ENCODE results near the gene LRSAM1. TPM values are rescaled to one million over a fixed set of nuclear protein-coding genes. Genes with fewer than 3 reads are reported as not detected.
A peak's percentile ranks its signal among the peaks of the same experiment; 100 is the strongest.

The LRSAM1 gene
- total and polyA plus RNA-seq, 9 of the 15 experiments (the other 6 are each of a cell fraction or from before 2014, with no cell fraction given): 0.07 to 16.2 (median 4.7) TPM

- Histone ChIP-seq H3K4me2 (ENCODE audit: insufficient read depth, low read length) (no peak overlapping the region), H2AFZ (ENCODE audit: low read depth, low read length) (no peak overlapping the region), H3K9me1 (ENCODE audit: control insufficient read depth, insufficient read depth, low read length) (no peaks in the 10 kb centered on the region), H3K79me2 (ENCODE audit: control insufficient read depth, insufficient read depth, low read length) (no peaks in the 10 kb centered on the region), H3K27ac (ENCODE audit: extremely low read depth, low read depth, low read length) (no peak overlapping the region), H3K4me3 (no peak overlapping the region), H3K4me1 (replicated peaks in 1 of 2; ENCODE audit: control insufficient read depth in 2 of 2, insufficient read depth in 2 of 2, low read length in 2 of 2) (peaks cover 7 to 51% of the 10 kb centered on the region in 2 experiments), H3K9me3 (replicated peaks; ENCODE audit: control insufficient read depth, insufficient read depth, low read depth, low read length) (no peaks in the 10 kb centered on the region), H3K27me3 (ENCODE audit: control insufficient read depth in 2 of 2, insufficient read depth in 2 of 2, low read length in 2 of 2) (no peaks in the 10 kb centered on the region), H4K20me1 (replicated peaks; ENCODE audit: control insufficient read depth, insufficient read depth, low read length) (no peaks in the 10 kb centered on the region; the same call in 1 of the 2 replicates), H3K36me3 (ENCODE audit: control insufficient read depth, insufficient read depth, low read length) (peaks cover 44% of the 10 kb centered on the region; the same call in 1 of the 3 replicates), H3K9ac (ENCODE audit: insufficient read depth in 1 of 2, low read depth in 2 of 2, low read length in 2 of 2) (peak overlapping the region in 1 of 2 experiments; percentile 9; a peak in 1 of 4 replicates)
- in situ Hi-C loops (cut with MboI) (loop anchor here (5.0 kb wide), 4 partner anchors 84 to 424 kb away; partner anchors contain the start of genes AK1 and TOR2A), intact Hi-C loops (cut with micrococcal nuclease) (loop anchor here (10.0 kb wide), 1 partner anchor 412 kb away; the partner anchor contains the start of gene ST6GALNAC4)
- ChIA-PET CTCF (ENCODE audit: low intra/inter-chr PET ratio) (interaction anchor here (4.5 kb wide), 1 partner anchor 84 kb away, joined by 50 read pairs; no protein-coding TSS in a partner anchor), POLR2A (no interaction called here)
- FAIRE-seq (no peak), ATAC-seq (no peak), DNase-seq (ENCODE audit: extremely low read depth in 1 of 4, low spot score in 3 of 4) (no peak)
- TF ChIP-seq E2F5 (CRISPR knock-in tag; IDR thresholded peaks at IDR 0.05) (no peak), POLR2G (IDR thresholded peaks at IDR 0.05; ENCODE audit: low read depth, low read length) (peak; percentile 65), CLOCK (CRISPR knock-in tag; IDR thresholded peaks at IDR 0.05; ENCODE audit: borderline replicate concordance) (no peak)
- WGBS (ENCODE audit: insufficient coverage, low coverage, missing lambda C conversion rate): 93% methylated on average over 17 of the region's 21 CpGs
- no TSS peak for BruUV-seq (replicated peaks)
Measured at GRCh38 chr9:127502706-127503378, 51.5 kb downstream of the LRSAM1 start.

Measured in K562 (cell line).